Measurements from ENCODE around the gene KDM5D.

Gene KDM5D

GRCh38 chrY:19744381-19745378 is at the start of gene KDM5D:
KDM5D (minus strand) TSS chrY:19744726; CDS start chrY:19744534, 192 bp downstream.
- peak; percentile 81 for DNase-seq

- DNase-seq, result no peak
Observed at GRCh38 chrY:19768375-19768774, 23.8 kb upstream of the KDM5D start.

GRCh38 chrY:19743331-19743730 is 1.2 kb downstream of the KDM5D start:
- no peak for DNase-seq

- DNase-seq, result no peak
Observed at GRCh38 chrY:19742153-19742552, 2.4 kb downstream of the KDM5D start.

GRCh38 chrY:19734425-19734824 is 10.1 kb downstream of the KDM5D start:
- DNase-seq, result no peak

GRCh38 chrY:19717950-19718349 is 26.6 kb downstream of the KDM5D start:
- DNase-seq, result no peak

GRCh38 chrY:19717146-19717545 is 27.4 kb downstream of the KDM5D start:
- DNase-seq, result no peak

GRCh38 chrY:19715226-19715625 is 29.3 kb downstream of the KDM5D start:
- no peak for DNase-seq

GRCh38 chrY:19713430-19713829 is 31.1 kb downstream of the KDM5D start:
- no peak for DNase-seq

GRCh38 chrY:19706273-19706672 is 38.3 kb downstream of the KDM5D start:
- DNase-seq, result no peak

GRCh38 chrY:19698495-19698894 is 46.0 kb downstream of the KDM5D start:
- DNase-seq, result no peak

- no peak for DNase-seq
Observed at GRCh38 chrY:19680821-19681220, 63.7 kb downstream of the KDM5D start.
